HG03565 (cell line): ENCODE data around the gene NRCAM.

Experiments
- ATAC-seq: cut with Tn5 transposase; IDR thresholded peaks from one replicate; pipeline ENCODE4 v1.9.1; 2021; ENCODE audit warnings: mild to moderate bottlenecking, moderate library complexity; ENCODE audit not compliant: unreplicated experiment

The NRCAM gene

GRCh38 chr7:108104324-108104723 lies 351.9 kb downstream of the NRCAM start:
- no peak for ATAC-seq

GRCh38 chr7:108103558-108104298 lies 352.5 kb downstream of the NRCAM start:
- ATAC-seq = no peak

GRCh38 chr7:108102671-108103312 lies 353.4 kb downstream of the NRCAM start:
- no peak for ATAC-seq

DNA sequence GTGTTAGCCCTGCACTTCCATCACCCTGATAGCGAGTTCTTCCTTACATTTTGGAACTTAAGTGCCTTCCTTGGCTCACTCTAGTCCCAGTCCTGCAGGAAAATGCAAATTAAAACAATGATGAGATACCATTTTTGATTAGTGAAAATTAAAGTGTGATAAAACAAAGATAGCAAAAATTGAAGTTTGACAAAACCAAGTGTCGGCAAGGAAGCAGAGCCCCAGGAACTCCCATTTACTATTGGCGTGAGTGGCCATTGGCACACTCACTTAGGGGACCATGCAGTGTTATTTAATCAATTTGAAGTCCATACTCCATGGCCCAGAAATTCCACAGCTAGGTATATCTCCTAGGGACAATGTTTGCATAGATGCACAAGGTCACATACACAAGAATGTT lies 354.5 kb downstream of the NRCAM start:
- no peak for ATAC-seq

- ATAC-seq = no peak
Observed at GRCh38 chr7:108099713-108100112, 356.5 kb downstream of the NRCAM start.

GRCh38 chr7:108097703-108098102 lies 358.5 kb downstream of the NRCAM start:
- ATAC-seq = no peak
